Mucosa of descending colon (tissue), 3 donors: ENCODE data around the gene SLC25A22. TPM values are rescaled to one million over a fixed set of nuclear protein-coding genes. Genes with fewer than 3 reads are reported as not detected.

Experiments
- ATAC-seq: fragments of 200-7000 bp; cut with Tn5 transposase; one replicate; pipeline ENCODE4 v1.9.1; 2020; ENCODE audit warnings: mild to moderate bottlenecking, moderate library complexity
- DNase-seq, 3 donors: peaks; one replicate each; pipeline ENCODE4 v3.0.0-alpha.2; 2020
- H3K36me3 ChIP-seq: fragments of 200-600 bp; one replicate; pipeline ENCODE4 v1.8.0; 2021; ENCODE audit warnings: low read depth, mild to moderate bottlenecking
- H3K4me1 ChIP-seq: fragments of 200-600 bp; one replicate; pipeline ENCODE4 v1.8.0; 2021; ENCODE audit warnings: low read depth, mild to moderate bottlenecking
- H3K4me3 ChIP-seq: fragments of 200-600 bp; one replicate; pipeline ENCODE4 v1.8.0; 2021; ENCODE audit warnings: mild to moderate bottlenecking
- H3K9me3 ChIP-seq: fragments of 200-600 bp; one replicate; pipeline ENCODE4 v1.8.0; 2021; ENCODE audit warnings: mild to moderate bottlenecking
- intact Hi-C, 2 donors: fragments of 100-400 bp; cut with DNase I in 1 of 2; cut with micrococcal nuclease in 1 of 2; formaldehyde crosslinking; loops; one replicate each; pipeline versions ENCODE4 v1.11.0 to v1.11.1; 2022; cut with DNase I, micrococcal nuclease
- total RNA-seq, 3 donors: library from RNA; stranded (reverse); fragmentation: NEBNext Ultra II Directional in 2 of 3; extraction: Animal tissue kit (Norgen Biotek cat#: 25700) in 2 of 3; gene quantifications; one replicate each; pipeline versions ENCODE4 v1.2.1 to v1.2.4, GENCODE V29; 2021 to 2023
- TF ChIP-seq, protein P1 (sequence below): fragments of 200-600 bp; IDR thresholded peaks from one replicate; pipeline ENCODE4 v1.8.0; 2022; ENCODE audit warnings: antibody characterized with exemption, mild to moderate bottlenecking
- donor health status: DM: no; HTN: no; CAD: no; lungs with moderate emphysema.
- donor health status: DM: no; HTN: no; CAD: no.
- donor health status: DM: no; HTN: yes; CAD: no.

Gene SLC25A22
- total RNA-seq, 3 donors from 2014 or later = 11.6 to 18.6 (median 14.4) TPM

DNA sequence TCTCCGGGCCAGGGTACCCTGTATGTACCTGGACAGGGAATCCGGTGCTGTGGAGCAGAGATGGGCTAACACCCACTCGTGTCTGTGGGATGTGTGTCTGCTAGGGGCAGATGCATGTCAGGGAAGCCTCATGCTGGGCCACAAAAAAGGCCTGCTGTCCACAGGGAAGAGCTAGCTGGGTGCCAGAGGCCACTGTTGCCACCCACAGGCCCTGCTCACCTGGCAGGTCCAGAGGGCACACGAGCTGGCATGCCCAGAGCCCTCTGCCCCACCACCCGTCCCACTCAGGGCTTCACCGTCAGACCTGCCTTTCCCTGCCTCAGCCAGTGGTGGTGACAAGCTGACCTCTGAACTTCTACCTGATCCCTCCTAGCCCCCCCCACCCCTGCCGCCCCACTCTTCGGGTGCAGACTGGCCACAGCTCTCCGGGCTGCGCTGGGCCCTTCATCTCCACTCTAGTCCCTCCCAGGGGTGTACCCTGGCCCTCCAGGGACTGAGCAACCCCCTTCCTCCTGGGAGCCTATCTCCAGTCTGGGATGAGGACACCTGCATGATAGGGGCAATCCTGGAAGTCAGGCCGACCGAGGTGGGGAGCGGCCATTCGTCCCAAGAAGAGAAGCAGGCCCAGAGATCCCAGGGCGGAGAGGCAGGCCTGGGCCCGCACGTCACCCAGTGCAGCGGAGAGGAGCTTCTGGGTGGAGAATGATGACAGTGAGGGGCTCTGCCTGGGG lies 1.4 kb downstream of the SLC25A22 start:
- intact Hi-C loops = no loop called here
- Histone ChIP-seq H3K36me3 (no peaks in the 10 kb centered on the region), H3K4me3 (no peak overlapping the region), H3K4me1 (peaks cover 27% of the 10 kb centered on the region), H3K9me3 (no peaks in the 10 kb centered on the region)
- TF ChIP-seq, protein P1, sequence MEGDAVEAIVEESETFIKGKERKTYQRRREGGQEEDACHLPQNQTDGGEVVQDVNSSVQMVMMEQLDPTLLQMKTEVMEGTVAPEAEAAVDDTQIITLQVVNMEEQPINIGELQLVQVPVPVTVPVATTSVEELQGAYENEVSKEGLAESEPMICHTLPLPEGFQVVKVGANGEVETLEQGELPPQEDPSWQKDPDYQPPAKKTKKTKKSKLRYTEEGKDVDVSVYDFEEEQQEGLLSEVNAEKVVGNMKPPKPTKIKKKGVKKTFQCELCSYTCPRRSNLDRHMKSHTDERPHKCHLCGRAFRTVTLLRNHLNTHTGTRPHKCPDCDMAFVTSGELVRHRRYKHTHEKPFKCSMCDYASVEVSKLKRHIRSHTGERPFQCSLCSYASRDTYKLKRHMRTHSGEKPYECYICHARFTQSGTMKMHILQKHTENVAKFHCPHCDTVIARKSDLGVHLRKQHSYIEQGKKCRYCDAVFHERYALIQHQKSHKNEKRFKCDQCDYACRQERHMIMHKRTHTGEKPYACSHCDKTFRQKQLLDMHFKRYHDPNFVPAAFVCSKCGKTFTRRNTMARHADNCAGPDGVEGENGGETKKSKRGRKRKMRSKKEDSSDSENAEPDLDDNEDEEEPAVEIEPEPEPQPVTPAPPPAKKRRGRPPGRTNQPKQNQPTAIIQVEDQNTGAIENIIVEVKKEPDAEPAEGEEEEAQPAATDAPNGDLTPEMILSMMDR = no peak
- DNase-seq (peak in 2 of 3 donors; percentile 36 to 59), ATAC-seq (peak; percentile 13)

DNA sequence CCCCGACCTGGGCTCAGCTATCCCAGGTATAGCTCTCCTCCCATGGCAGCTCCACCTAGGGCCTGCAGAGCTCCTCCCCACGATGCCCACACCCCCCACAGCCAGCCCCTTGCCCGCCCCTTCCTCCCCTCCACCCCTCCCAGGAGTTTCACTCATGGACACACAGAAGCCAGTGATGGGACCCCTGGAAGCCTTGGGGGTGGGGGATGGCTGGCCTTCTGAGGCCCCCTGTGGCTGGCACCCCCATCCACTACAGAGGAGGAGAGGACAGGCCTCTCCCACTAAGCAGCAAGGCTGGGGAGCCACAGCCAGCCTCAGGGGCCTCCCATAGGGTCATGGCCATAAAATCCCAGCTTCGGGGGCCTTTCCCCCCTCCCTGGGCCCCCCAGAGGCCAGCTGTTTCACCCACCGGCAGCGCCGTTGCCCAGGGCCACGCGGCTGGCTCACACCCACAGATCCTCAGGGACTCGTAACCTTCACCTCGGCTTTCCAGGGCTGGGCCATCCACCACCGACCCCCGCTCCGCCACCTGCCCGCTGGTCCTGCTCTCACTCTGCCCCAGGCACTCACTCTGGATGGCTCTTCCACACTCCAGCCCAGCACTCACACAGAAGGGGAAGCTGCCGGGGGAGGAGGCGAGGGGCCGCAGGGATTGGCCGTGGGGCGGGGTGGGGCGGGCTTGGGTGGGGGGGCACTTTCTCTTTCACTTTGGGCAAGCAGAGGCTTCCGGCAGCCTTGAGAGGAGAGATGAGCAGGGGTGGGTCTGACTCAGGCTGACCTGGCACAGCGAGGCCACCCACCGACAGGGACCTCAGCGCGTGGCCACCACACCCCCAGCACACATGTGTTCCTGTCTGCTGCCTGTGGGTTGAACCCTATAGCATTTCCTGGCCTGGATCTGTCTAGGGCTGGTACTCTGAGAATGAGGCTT lies 2.2 kb downstream of the SLC25A22 start:
- ATAC-seq (peak; percentile 55), DNase-seq (peak; percentile 73 to 86 (median 82))
- TF ChIP-seq, protein P1 = no peak
- intact Hi-C loops = no loop called here
- Histone ChIP-seq H3K4me3 (peak overlapping the region; percentile 28), H3K4me1 (peaks cover 27% of the 10 kb centered on the region), H3K36me3 (no peaks in the 10 kb centered on the region), H3K9me3 (no peaks in the 10 kb centered on the region)

- DNase-seq (peak in 2 of 3 donors; percentile 45 to 67), ATAC-seq (peak; percentile 12)
- no peaks in the 10 kb centered on the region for H3K9me3 ChIP-seq
- TF ChIP-seq, protein P1 = no peak
- H3K36me3 ChIP-seq = no peaks in the 10 kb centered on the region
- peaks cover 27% of the 10 kb centered on the region for H3K4me1 ChIP-seq
- intact Hi-C loops = no loop called here
- H3K4me3 ChIP-seq = no peak overlapping the region
Observed at GRCh38 chr11:794766-795633, 3.1 kb downstream of the SLC25A22 start.

DNA sequence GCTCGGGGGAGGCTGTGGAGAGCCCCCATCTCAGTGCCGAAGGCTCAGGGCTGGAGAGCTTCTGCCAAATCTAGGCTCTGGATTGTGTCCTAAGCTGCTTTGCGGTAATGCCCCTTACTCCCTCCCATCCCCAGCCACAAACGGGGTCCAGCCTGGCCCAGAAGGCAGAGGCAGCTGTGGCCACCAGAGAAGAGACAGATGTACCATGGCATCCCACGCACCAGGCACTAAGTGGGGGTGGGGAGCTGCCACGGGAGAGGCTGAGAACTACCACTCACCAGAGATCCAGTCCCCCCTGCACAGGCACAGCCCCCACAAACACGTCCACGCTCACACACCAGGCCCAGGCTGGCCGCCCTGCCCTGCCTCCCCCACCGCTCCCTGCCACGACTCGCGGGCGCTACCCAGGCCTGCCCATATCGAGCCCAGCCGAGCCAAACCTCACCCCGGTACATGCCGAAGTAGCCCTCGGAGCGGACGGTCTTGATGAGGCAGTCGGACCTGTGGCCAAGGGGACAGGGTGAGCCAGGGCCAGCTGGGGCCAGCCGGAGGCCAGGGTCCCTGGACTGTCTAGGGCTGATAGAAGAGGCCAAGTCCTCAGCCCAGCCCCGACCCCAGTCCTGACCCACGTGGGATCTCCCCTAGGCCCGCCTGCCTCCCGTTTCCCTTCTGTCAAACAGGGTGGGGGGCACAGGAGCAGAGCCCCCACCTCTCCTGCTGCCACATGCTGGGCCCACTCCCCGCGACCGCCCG lies 3.9 kb downstream of the SLC25A22 start:
- intact Hi-C loops = no loop called here
- H3K4me1 ChIP-seq = peaks cover 27% of the 10 kb centered on the region
- no peak for DNase-seq
- H3K36me3 ChIP-seq = no peaks in the 10 kb centered on the region
- no peak for ATAC-seq
- H3K4me3 ChIP-seq = no peak overlapping the region
- no peaks in the 10 kb centered on the region for H3K9me3 ChIP-seq
- TF ChIP-seq, protein P1 = no peak
